GM19372 (cell line): ENCODE results near the gene TLR5.

Experiments
- ATAC-seq: cut with Tn5 transposase; IDR thresholded peaks from one replicate; pipeline ENCODE4 v1.9.1; 2021; ENCODE audit warnings: mild to moderate bottlenecking, low read depth, moderate library complexity; ENCODE audit not compliant: unreplicated experiment

TLR5 gene

DNA sequence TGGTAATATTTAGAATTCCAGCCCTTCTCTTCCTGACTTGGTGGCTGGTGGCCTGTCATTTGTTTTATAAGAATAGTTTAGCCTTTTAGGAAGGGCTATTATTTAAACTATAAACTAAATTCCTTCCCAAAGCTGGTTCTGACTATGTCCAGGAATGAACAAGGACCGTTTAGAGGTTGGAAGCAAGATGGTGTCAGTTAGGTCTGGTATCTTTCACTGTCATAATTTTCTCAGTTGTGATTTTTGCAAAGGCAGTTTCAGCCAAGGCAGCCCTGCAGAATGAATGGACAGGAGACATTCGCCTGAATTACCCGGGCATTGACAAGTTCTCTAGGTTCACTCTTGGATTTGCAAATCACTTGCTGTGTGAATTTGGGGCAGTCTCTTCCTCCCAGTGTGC lies 67.2 kb downstream of the TLR5 start:
- ATAC-seq, result no peak

DNA sequence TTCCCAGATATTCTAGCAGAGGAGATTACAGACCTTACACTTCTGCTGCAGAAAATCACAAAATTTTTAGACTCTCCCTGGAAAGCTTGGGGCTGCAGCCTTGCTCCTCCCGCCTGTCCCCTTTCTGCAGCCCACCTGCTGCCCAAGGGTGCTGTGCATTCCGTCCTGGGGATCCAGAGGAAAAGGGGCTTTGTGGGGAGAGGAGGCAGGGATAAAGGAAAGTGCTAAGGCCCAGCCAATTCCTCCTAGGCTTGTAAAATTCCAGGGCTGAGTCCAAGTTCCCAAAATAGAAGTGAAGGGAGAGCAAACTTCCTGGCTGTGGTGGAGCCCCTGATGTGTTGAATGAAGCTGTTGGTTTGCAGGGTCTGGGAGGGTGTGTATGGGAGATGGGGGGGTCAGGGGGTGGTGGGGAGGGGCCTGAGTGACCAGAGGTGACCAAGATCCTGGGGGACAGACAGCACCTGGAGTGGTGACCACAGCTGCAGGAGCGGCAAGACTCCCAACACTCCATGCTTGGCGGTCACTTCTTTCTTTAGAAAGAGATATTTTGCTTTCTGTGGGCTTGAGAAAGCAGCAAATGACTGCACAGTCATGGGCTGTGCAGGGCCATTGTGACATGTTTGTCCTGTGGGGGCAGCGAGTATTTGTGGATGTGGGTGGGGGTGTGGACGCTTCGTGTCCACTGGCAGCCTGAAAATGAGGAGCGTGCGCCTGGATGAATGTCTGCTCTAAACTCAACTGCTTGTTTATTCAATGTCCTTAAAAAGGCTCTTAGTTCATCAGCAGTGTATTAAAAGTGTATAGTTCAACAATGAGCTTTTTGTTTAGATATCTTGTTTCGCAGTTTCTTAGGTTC lies 68.4 kb downstream of the TLR5 start:
- no peak for ATAC-seq

DNA sequence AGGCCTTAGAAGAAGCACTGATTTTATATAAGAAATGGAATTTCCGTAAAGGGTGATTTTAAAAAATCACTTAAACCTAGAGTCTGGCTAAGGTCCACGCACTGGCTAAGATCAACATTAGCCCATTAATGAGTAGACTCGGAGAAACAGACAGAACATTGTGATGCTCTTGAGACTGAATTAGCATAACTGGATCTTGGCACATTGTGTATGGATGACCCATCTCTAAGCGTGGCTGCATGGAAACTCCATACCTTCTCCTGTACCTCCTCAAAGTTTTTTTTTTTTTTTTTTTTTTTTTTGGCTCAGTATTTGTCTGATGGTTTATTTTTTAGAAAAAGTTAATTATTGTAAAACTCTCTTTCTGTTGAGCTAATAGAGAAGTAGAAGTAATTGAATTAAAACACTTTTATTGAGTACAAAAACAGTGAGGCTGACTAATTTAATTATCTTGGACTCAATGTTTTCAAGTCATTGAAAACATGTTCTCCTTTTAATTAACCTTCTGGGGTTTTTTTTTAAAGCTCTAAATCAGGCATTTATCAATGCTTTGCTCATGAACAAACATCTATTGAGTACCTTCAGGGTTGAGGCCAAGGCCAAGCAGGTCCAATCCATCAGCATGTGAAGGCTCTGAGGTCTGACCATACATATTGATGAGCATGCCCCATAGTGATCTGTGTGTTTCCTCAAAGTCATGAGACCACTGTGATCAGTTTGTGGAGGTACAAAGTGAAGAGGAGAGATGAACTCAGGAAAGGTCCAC lies 74.0 kb downstream of the TLR5 start:
- ATAC-seq, result no peak

GRCh38 chr1:223067914-223068313 lies 75.1 kb downstream of the TLR5 start:
- no peak for ATAC-seq

GRCh38 chr1:223066415-223066814 lies 76.6 kb downstream of the TLR5 start:
- ATAC-seq, result no peak

DNA sequence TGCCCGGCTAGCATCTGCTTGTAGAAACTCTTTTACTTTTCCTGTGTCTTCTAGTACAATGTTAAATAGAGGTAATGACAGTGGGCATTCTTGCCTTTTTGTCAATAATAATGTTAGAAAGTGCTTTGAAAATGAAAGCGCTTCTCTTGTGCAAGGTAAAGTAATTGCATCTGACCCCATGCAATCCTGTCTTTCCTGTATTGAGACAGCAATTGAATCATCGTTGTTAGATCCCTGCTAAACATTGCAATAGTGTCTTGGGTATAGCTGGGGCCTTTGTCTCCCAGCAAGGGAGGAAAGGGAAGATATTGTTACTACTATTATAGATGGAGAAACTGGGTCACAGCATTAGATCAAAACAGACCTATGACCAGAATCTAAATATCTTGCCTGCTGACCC lies 80.9 kb downstream of the TLR5 start:
- ATAC-seq, result no peak

- no peak for ATAC-seq
These were observed 83.5 kb downstream of the TLR5 start for GRCh38 chr1:223059526-223059925.
